Measurements from ENCODE around the gene RIOX2.

The RIOX2 gene

DNA sequence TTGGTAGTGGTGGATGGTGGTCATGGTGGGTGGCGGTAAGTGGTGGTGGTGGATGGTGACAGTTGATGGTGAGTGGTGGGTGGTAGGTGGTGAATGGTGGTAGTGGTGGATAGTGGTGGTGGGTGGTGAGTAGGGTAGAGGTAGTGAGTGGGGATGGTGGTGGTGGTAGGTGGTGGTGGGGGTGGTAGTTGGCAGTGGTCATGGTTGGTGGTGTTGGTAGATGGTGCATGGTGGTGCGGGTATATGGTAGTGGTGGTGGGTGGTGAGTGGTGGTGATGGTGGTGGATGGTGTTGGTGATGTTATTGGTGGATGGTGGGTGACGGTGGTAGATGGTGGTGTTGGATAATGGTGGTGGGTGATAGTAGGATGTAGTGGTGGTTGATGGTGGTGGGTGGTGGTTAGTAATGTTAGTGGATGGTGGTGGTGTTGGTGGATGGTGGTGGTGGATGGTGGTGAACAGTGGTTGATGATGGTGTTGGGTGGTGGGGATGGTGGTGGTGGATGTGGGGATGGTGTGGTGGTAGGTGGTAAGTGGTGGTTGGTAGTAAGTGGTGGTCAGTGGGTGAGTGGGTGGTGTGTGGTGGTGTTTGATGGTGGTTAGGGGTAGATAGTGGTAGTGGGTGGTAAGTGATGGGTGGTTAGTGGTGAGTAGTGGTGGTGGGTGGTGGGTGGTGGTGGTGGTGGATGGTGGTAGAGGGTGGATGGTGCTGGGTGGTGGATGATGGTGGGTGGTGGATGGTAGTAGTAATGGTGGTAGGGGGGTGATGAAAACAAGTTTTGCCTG is 16.7 kb upstream of the RIOX2 start:
- DNase-seq = no peak

DNA sequence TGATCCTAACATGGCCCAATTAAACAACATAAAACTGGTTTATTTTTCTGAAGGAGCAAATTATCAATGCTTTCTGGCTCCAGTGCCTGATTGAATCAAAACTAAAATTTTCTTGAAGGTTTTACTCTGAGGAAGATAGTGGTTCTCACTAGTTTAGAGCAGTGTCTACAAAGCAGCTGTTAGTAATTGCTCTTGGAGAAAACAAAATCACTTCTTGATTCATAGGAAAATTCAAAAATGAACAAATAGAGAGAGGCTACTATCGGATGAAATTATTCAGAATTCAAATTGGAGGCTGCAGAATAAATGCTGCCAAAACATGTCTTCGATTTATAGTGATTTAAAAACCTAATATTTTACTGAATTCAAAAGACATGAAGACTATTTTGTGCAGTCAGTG is 15.1 kb upstream of the RIOX2 start:
- DNase-seq = no peak

DNA sequence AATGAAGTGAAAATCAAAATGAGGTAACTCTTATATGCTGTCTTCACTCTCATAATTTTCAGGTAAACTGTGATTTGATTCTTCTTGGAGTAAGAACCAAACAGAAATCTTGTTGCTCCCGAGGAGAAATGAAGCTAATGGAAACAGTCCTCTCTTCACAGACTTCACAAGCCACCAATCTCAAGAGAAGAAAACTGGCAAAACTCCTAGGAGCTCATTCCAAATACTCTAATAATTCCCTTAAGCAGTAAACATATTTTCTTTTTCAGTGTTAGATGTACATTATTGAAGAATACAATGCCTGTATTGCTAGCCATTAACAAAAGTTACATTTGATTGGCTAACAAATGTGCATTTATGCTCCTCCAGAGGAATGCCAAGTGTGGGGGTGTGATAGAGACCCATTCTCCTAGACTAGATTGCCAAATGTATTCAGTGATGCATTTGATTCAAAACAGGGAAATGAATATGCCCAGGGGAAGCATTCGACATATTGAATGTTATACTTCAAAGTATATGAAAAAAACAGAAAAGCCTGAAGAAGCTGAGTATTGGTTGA is 11.8 kb upstream of the RIOX2 start:
- DNase-seq = no peak

DNA sequence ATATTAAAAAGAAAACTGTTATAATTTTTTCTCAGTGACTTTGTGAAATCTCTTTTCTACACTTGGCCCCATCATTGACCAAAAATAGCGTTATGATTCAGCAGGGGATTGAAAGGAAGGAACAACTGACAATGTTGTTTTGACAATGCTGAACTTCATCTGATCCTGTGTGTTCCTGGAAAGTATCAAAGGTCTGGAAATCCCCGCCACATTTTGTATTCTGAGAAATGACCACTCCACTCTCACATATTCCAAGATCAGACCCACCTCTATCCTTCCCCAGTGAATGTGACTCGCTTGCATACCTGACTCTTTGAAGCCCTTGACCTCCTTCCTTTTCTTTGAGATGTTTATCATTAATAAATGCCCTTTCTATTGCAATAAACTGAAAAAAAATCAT is 9.7 kb upstream of the RIOX2 start:
- no peak for DNase-seq

DNA sequence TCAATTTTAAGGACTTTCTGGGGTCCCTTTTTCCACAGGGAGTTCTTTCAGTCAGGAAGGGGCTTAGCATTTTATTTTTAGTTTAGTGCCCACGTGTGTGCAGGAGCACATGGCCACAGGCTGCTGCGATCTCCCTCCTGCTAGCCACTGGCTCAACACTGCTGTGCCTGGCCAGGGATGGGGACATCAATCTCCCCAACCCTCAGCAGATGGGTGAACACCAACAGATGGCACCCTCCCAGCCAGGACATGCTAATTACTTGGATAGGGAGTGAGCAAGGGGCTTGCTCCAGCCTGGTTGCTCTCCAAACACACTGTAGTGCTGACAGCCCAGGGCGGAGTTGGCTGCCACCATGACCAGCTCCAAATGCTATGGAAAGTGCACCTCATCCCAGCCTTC is 7.4 kb upstream of the RIOX2 start:
- no peak for DNase-seq

DNA sequence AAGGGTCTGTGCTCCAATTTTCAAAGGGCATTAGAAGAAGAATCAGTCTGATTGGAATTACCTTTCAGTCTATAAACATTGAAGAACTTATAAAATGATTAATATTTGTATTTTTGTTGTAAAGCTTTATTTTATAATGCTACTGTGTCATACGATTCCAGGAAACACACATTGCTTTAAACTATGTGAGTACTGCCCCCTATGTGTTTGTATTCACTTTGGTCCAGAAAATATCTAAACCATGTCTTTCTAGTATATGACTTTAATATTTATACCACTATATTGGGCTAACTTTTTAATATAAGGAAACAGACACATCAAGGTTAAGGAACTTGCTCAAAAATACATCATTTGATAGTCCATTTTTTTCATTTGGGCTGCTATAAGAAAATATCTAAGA is 3.2 kb upstream of the RIOX2 start:
- DNase-seq = no peak

DNA sequence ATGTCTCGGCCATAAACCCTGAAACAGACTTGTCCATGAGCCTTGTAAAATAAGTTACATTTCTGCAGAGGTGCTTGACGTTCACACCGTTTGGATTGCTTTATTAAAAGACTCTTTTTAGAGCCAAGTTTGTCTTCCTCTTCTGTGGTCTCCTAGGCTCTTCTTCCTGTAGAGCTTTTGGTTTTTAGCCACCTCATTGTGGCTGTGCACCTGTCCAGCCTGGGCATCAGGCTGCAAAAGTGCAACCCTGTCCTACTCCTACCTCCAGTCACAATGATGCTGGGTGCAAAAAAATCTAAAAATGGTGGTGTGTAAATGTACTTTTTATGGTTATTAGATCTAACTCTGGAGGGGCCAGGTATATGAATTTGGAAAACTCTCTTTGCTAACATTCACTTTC is 2.8 kb upstream of the RIOX2 start:
- DNase-seq = no peak

DNA sequence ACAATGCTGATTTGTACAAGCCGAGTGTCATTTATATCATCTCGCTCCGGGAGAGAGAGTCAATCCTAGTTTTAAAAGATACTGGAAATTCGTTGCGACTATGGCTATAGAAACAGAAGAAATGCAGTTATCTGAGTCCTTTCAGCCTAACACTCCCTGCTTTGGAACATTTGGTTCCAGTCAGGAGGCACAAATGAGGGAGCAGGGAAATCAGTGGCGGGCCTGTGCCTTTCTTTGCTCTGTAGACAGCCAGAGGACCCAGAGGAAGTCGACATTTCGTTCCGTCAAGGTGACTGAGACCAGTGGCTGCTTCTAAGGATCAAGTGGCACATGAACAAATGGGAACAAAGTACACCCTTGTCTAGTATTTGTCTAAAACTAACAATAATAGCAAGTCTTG is 745 bp upstream of the RIOX2 start:
- no peak for DNase-seq

DNA sequence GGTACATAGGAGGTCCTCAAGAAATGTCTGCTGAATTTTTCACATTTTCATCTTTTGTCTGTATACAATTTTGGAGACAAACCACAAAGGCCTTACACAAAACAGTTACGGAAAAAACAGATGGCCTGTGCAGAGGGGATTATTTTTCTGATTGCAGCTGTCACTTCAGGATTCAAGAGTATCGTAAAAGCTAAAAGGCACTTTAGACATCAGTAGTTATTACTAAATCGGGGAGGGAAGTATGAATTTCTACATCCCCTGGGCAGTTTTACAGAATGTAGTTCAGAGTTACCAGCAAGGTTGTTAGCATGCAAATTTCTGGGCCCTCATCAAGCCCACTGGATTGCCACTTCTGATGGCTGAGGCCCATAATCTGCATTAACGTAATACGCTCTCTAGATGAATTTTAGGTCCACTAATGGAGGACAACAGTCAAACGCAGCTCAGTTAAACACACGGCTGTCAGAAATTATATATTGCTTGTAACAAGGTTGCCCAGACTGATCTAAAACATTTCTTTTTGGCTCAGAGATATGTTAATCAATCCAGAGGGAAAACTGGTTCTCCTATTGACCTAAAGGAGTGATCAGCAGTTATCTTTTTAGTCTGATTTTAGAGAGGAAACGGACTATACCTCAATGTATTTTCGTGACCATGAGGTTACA is 1.1 kb downstream of the RIOX2 start:
- DNase-seq = no peak

DNA sequence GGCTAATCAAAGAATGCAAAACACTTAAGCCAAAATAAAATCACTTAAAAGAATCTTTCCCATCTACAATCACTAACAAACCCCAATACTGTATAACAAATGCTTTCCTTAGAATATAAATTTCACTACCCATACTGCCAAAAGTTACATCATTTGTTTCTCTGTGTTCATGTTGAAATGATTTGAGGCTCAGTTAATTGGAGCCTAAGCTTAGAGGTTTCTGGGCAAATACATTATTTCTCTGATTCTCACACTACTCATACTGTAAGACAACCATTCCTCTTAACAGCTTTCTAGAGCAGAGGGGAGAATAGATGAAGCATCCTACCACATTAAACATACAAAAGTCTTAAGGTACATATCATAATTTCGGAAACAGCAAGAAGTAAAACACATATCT is 2.1 kb downstream of the RIOX2 start:
- DNase-seq = no peak

DNA sequence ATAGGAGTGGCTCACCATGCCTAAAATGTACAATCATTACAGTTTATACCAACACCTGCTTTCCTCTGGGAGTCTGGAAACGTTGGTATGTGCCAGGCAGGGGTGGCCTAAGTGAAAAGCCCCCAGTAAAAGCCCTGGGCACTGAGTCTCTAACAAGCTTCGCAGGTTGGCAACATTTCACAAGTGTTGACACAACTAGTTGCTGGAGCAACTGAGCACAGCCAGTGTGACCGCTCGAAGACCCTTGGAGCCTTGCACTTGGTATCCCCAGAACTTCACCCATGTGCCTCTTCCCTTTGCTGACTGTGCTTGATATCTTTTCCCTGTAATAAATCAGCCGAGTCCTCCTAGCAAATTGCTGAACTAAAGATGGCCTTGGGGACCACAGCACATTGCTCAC is 2.7 kb downstream of the RIOX2 start:
- no peak for DNase-seq

DNA sequence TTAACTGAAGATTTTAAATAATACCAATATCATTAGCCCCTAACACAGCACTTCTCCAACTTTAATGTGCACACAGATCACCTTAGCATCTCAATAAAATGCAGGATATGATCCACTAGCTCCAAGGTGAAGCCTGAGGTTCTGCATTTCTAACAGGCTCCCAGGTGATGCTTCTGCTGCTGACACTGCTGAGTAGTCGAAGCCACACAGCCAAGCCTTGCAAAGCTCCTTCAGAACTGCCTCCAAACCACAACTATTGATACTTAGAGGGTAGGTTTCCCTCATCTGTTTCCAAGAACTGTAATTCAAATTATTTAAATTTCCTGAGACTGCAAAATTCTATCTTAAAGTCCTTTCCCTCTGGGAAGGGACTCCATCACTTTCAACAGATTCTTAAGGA is 3.9 kb downstream of the RIOX2 start:
- DNase-seq = no peak

DNA sequence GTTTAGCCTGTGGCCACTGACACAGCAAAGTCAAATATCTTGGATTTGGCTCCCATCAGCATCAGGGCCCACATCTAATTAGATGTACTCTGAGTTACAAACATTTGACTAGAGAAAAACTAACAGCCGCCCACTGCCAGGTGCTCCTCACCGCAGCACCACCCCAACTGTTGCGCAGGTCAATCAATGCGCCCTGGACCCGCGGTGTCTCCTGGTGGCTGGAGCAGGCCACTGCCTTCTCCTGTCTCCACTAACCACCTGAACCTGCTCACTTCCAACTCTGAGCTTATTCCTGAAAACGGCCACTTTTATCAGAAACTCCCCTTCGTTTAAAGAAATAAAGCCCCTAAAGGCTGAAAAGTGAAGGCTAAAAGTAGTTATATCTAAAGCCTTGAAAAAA is 4.3 kb downstream of the RIOX2 start:
- no peak for DNase-seq

DNA sequence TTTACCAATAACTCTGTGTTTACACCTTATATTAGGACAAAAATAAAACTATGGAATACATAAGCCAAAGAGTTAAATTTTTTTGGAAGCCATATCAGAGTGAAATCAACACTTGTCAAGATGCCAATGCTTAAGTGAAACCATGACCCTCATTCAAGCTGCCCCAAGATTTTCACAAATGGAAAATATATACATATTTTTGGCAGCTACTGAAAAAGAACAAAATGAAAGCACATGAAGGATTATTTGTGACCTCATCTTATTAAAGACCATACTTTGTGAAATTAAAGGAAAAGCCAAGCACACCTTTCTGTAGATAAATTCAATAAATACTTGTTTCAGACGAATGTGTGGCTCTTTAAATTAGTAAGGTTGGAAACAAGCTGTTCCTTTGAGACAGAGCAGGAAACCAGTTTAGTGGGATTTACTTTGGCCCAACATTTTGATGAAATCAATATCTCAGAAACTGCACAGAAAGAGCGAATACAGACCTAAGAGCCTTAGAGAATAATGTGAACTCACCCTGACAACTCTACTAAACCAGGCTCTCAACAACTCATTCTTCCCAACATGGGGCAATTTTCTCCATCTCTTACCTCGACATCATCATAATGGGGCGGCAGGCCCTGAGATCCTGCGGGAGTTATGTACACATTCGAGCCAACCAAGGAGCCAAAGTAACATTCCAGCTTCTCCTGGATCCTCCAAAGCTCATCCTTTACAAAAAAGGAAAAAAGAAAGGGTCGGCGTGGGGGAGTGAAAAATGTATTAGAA is 11.1 kb downstream of the RIOX2 start:
- DNase-seq = no peak

DNA sequence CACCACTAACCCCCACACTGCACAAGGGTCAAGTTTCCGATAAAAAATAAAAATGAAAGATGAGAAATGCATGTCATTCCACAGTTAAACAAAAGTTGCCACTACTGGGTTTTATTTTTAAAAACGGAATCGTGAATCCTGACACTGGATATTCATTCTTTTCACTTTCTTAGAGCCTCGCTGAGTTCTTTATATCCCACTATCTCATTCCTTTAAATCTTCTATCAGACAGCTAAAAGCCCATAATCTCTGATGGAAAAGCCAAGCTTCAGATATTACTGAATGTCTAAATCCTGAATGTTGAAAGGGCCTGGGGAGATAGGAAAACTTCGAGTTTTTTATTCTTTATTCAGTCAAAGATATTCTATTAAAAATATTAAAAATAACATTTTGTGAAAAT is 11.7 kb downstream of the RIOX2 start:
- no peak for DNase-seq

DNA sequence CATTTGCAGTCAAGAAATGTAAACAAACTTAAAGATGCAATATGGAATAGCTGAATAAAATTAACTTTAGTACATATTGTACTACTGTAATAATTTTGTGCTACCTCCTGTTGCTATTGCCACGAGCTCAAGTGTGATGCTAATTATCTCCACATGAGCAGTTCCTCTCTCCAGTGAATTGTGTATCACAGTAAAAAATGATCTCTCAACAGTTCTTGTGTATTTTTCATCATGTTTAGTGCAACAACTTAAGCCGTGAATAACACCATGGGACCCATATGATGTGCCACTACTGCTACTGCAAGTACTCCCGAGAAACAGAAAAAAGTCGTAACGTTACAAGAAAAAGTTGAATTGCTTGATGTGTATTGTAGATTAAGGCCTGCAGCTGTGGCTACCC is 12.4 kb downstream of the RIOX2 start:
- no peak for DNase-seq

DNA sequence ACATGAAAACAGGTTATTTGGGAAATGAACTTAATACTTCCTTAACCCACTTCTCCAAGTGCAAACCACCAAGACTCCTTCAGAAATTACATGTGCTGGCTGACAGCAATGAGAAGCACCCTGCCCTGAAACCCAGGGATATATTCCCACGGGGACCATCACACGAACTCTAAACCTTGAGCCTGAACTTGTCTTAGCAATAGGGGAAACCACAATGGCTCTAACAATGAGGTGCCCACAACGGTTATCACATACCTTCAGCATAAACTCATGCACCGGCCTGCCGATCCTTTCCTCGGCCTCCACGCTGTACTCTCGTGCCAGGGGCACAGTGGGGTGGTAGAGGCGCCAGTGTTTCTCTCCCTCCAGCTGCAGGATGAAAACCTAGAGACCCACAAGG is 13.4 kb downstream of the RIOX2 start:
- no peak for DNase-seq

DNA sequence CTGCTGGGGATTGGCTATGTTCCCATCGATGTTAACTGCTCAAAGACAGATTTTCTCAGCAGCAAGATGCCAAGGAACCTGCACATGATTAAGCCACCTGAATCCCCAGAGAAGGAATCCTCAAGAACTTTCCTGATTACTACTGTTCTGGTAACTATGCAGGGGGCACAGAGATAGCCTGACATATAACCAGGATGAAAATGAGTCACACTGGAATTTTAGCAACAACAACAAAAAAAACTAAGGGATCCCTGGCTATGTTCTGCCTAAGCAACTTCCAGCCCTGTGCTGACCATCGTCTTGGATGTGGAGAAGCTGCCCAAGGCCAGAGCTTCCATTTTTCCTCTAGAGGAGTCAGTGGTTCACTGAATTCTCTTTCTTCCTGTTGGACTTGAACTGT is 13.8 kb downstream of the RIOX2 start:
- DNase-seq = no peak

DNA sequence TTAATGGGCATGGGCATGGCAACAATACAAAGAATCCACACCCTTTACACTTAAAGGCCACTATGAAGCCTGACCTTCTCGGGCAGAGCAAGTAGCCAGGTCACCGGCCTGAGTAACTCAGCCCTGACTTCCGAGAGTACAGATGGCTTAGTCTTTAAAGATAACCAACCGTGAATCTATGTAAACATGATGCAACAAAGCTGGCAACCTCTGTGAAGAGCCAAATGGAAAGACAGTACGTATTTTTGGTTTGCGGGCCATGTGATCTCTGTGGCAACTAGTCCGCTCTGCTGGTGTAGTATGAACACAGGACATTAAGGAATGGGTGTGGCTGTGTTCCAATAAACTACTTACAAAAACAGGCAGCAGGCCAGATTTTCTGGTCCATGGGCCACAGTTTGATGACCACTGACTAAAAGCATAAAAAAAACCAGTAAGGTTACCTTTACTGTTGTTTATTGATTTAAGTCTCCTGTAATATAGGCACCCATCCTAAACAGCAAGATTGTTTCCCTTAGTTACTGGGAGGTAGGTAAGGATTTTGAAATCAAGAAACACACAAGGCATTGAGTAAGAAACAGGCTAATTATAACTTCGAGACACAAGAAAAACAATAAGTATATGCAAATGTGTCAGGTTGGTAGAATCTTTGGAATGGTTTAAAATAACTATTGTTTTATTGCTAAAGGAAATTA is 14.5 kb downstream of the RIOX2 start:
- DNase-seq = no peak

DNA sequence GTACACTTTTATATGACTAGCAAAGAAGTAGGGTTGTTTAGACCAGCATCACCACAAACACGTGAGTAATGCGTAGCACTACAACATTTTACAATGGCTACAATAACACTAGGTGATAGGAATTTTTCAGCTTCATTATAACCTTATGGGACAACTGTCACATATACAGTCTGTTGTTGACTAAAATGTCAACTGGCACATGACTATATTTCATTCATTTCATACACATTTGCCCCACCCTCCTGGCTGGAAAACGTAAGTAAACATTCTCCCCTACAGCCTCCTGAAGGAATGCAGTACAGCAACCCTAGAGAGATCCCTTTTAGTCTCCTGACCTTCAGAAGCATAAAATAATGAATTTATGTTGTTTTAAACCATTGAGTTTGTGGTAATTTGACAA is 16.2 kb downstream of the RIOX2 start:
- no peak for DNase-seq

DNA sequence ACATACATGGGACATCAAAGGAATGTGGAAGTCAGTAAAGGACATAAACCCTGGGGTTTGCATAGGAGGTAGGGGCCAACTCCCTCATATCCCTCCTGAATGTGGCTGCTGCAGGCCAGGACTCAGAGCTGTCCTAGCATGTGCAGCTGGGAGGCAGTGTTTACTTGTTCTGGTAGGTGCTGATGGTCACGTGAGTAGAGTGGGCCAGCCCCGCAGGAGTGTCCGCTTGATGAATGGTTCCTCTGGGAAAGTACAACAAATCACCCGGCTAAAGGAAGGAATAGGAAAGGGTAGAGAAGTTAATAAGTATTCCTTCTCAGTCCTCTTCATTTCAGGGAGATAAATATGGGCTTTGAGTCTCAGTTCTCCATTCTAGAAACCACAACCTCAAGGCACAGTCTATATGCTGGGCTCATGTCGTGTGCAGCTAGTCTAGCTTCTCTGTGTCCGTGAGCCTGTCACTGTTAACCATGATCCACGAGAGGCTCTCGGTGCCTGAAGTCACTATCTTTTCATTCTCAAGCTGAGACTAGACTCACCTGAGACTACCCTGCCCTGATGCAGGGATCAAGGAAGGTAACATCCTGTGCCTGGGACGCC is 17.9 kb downstream of the RIOX2 start:
- DNase-seq = no peak

DNA sequence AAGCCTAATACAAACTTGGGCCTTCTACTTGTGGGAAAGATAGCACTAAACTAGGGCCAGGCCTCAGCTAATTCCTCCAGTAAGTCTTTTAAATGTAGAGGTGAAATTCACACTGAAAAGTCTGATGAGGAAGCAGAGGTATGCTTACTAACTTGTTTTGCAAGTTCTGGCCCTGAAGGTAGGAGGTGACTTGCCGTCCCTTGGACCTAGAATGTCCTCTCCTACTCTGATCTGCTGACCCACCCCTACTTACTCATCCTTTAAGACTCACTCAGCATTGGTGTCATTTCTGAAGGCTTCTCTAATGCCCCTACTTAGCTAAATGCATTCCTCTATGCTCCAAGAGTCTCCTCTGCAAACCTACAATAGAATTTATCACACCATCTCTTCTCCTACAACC is 19.4 kb downstream of the RIOX2 start:
- DNase-seq = no peak

DNA sequence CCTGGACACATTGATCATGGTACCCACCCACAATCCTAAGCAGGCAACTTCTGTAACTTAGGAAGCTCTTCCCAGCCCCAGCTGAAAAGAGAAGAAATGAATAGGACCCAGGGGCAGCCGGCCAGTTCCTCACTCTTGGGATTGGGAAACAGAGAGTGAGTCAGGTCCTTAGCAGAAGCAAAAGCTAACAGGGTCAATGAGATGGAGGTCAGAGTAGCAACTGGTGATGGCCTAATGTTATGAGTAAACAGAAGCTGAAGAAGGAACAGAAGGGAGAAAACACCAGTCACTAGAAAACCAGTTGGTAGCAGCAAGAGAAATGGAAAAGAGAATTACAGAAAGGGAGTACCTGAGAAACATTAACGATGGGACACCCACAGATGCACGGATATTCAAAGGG is 20.0 kb downstream of the RIOX2 start:
- DNase-seq = no peak

Measured in NCI-H2081 treated with DMSO at 0.1 percent for 48 hours (cell line).